GM19043 (cell line): ENCODE measurements around the gene NIM1K.
A peak's percentile ranks its signal among the peaks of the same experiment; 100 is the strongest.
"Not testable (repeated sequence)": the region's sequence is repeated elsewhere in the genome, so short reads cannot be mapped to it uniquely, and the experiment has no call there.

Experiments used
- ATAC-seq: cut with Tn5 transposase; IDR thresholded peaks from one replicate; pipeline ENCODE4 v1.9.1; 2021; ENCODE audit warnings: low read depth; ENCODE audit not compliant: unreplicated experiment

Gene NIM1K

GRCh38 chr5:43225649-43226245 is 33.7 kb downstream of the NIM1K start:
- no peak for ATAC-seq

GRCh38 chr5:43227655-43228054 is 35.6 kb downstream of the NIM1K start:
- no peak for ATAC-seq

GRCh38 chr5:43230707-43231106 is 38.7 kb downstream of the NIM1K start:
- no peak for ATAC-seq

- ATAC-seq = no peak
Measured at GRCh38 chr5:43231977-43232376, 40.0 kb downstream of the NIM1K start.

GRCh38 chr5:43232943-43233833 is 41.2 kb downstream of the NIM1K start:
- no peak for ATAC-seq

GRCh38 chr5:43233946-43234345 is 41.9 kb downstream of the NIM1K start:
- ATAC-seq = peak; percentile 72

GRCh38 chr5:43236653-43237355 is 44.8 kb downstream of the NIM1K start:
- ATAC-seq = no peak

GRCh38 chr5:43242196-43242595 is 50.2 kb downstream of the NIM1K start:
- no peak for ATAC-seq

- no peak for ATAC-seq
Measured at GRCh38 chr5:43243270-43243669, 51.2 kb downstream of the NIM1K start.

GRCh38 chr5:43244823-43245565 is 53.0 kb downstream of the NIM1K start:
- ATAC-seq = peak; percentile 56

- ATAC-seq = peak; percentile 47
Measured at GRCh38 chr5:43245724-43246385, 53.8 kb downstream of the NIM1K start.

- no peak for ATAC-seq
Measured at GRCh38 chr5:43251754-43252153, 59.7 kb downstream of the NIM1K start.

- ATAC-seq = no peak
Measured at GRCh38 chr5:43255704-43256103, 63.7 kb downstream of the NIM1K start.

GRCh38 chr5:43256261-43256966 is 64.4 kb downstream of the NIM1K start:
- peak; percentile 47 for ATAC-seq

GRCh38 chr5:43258116-43258515 is 66.1 kb downstream of the NIM1K start:
- no peak for ATAC-seq

- not testable (repeated sequence) for ATAC-seq
Measured at GRCh38 chr5:43262269-43262668, 70.2 kb downstream of the NIM1K start.

GRCh38 chr5:43268188-43268820 is 76.3 kb downstream of the NIM1K start:
- ATAC-seq = peak; percentile 61

GRCh38 chr5:43270645-43271044 is 78.6 kb downstream of the NIM1K start:
- no peak for ATAC-seq

GRCh38 chr5:43273552-43273951 is 81.5 kb downstream of the NIM1K start:
- ATAC-seq = no peak
